ENCODE results near the gene SMO.

DNA sequence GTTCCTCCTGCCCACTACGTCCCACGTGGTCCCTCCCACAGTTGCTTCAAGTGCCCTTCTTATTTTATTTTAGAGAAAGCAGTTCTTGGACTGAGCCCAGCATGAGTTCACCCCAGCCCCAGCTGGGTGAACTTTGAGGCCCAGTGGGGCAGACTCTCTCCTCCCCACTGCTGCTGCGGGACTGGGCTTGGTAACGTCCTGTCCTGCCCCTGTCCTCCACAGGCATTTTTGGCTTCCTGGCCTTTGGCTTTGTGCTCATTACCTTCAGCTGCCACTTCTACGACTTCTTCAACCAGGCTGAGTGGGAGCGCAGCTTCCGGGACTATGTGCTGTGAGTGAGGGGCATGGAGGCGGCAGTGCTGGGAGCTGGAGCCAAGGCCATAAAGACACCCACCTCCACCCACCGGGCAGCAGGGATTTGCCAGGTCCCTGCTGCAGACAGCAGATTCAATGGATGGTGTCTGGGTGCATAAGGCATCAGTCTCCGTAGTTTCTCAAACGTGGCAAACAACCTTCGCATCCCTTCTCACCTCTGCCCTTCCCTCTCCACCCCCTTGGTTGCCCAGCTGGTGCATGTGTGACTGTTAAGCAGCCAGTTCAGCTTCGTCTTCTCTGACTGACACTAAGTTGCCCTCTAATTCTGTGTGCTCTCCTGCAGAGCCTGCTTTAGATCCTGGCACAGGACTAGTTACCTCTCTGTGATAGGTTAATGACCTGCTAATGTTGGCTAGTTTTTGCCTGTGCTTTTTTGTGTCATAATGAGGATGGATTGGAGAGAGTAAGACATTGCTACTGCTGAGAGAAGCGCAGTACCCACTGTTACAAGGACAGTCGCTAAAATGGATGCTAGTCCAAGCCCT, 20.9 kb downstream of the SMO start:
- no peak for TF ChIP-seq EZH2 (IDR thresholded peaks at IDR 0.05; ENCODE audit: low read length, missing control alignments)
- TF ChIP-seq, protein P1, sequence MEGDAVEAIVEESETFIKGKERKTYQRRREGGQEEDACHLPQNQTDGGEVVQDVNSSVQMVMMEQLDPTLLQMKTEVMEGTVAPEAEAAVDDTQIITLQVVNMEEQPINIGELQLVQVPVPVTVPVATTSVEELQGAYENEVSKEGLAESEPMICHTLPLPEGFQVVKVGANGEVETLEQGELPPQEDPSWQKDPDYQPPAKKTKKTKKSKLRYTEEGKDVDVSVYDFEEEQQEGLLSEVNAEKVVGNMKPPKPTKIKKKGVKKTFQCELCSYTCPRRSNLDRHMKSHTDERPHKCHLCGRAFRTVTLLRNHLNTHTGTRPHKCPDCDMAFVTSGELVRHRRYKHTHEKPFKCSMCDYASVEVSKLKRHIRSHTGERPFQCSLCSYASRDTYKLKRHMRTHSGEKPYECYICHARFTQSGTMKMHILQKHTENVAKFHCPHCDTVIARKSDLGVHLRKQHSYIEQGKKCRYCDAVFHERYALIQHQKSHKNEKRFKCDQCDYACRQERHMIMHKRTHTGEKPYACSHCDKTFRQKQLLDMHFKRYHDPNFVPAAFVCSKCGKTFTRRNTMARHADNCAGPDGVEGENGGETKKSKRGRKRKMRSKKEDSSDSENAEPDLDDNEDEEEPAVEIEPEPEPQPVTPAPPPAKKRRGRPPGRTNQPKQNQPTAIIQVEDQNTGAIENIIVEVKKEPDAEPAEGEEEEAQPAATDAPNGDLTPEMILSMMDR (conservative IDR thresholded peaks at IDR 0.05 in 1 of 2, IDR thresholded peaks at IDR 0.05 in 1 of 2; ENCODE audit: low read depth in 1 of 2, low read length in 2 of 2): no peak

Data from fibroblast of lung (primary cell).